Stimulated activated CD4-positive, alpha-beta T cell treated with anti-CD3 and anti-CD28 coated beads, Interleukin-2, amount 100 ng/mL, for 48 hours (primary cell): Measurements from ENCODE around the gene PLCB1.
"Not testable (repeated sequence)": the region's sequence is repeated elsewhere in the genome, so short reads cannot be mapped to it uniquely, and the experiment has no call there.

Source experiments
- DNase-seq, 2 donors: peaks; one replicate each; pipeline ENCODE4 v3.0.0-alpha.2; 2020

The PLCB1 gene

DNA sequence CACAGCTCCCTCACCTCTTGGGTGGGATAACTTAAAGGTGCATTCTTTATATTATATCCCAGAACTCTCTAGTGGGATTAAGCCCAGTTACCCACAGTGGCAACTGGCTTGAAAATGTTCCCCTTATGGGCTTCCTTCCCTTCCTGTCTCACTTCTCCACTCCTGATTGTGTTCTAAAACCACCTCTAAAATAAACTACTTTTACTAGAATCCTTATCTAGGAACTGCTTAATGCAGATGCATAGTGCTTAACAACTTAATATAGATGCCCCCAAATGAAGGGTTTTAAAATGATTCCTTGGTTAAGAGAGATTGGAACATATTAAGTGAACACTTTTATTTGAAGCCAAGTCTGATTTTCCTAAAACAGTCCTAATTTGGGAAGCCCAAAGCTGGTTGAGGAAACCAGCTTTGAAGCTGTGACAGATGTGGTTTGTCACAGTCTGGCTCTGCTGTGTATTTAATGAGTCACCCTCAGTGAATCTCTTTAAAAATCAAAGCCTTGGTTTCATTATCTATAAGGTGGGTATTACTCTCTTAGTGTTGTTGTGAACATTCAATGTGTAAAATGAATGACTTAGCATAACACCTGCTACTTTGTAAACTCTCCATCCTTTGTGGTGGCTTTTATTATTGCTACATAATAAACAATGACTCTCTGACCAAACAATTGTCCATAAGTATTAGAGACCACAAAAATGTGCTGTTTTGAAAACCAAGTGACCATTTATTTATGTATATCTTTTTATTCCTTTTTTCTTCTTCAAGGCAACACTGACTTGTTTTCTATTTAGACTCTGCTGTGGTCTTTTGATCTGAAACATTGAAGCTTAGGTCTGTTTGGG, 24.4 kb downstream of the PLCB1 start:
- DNase-seq = no peak

DNA sequence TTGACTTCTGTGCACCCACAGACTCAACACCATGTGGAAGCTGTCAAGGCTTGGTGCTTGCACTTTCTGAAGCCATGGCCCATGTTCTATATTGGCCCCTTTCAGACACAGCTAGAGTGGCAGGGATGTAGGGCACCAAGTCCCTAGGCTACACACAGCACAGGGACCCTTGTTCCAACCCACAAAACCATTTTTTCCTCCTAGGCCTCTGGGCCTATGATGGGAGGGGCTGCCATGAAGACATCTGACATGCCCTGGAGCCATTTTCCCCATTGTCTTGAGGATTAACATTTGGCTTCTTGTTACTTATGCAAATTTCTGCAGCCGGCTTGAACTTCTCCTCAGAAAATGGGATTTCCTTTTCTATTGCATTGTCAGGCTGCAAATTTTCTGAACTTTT, 27.2 kb downstream of the PLCB1 start:
- DNase-seq = not testable (repeated sequence)

DNA sequence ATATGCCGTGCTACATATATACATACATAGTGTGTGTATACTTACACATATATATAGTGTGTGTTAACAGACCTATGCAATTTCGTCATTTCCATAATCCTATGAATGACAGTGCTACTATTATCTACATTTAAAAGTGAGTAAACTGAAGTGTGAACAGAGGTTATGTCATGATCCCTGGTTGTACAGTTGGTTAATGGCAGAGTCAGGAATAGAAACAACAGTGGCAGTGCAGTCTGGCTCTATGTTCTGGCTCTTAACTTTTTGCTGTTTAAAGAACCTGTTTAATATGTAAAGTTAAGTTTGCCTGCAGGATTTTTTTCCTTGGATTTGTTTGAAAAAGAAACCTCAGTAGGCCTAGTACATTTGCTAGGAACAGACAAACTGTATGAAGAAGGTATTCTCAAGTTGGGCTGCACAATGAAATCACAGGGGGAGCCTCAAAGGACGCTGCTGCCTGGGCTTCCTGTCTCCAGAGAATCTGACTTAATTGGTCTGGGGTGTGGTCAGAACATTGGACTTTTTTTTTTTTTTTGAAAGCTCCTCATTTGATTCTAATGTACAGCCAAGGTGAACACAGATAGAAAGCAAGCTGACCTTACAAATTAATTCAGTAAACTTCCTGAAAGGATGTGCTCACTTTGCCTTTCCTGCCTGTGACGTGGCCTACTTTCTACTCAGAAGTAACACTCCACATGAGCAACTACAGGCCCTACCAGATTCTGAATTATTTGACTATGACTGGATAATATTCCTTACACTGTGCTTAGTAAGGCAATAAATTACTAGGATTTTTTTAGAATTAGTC, 29.4 kb downstream of the PLCB1 start:
- no peak for DNase-seq

DNA sequence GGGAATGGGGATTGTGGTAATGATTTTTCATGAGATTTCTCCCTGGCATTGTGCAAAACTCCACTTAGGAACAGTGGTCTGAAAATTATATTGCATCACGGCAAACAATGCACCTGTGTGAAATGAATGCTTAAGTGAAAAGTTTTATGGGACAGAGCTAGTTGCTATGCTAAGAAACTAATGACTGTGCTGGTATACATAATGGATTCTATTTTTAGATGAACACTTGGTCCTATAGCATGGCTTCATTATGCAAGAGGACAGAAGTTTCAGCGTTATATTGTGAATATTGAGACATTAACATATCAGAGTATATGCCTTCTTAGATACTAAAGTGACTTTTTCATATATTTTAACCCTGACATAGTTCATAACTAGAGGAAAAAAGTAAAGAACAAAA, 30.5 kb downstream of the PLCB1 start:
- no peak for DNase-seq

DNA sequence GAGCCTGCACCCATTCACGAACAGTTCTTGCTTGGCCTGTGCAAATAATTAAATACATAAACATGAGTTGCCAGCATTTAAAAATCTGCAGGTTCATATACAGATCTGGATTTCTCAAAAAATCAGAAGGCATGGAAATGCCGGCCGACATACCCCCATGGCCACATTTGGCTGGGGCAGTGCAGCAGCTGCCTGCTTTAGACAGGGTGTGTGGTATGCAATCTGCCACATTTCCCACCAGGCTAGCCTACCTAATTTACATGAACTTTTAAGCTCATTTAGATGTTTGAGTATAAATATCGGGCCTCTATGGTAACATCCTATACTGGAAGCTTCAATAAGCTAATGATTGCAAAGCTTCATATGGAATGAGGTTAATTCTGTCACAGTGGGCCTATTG, 31.5 kb downstream of the PLCB1 start:
- no peak for DNase-seq

DNA sequence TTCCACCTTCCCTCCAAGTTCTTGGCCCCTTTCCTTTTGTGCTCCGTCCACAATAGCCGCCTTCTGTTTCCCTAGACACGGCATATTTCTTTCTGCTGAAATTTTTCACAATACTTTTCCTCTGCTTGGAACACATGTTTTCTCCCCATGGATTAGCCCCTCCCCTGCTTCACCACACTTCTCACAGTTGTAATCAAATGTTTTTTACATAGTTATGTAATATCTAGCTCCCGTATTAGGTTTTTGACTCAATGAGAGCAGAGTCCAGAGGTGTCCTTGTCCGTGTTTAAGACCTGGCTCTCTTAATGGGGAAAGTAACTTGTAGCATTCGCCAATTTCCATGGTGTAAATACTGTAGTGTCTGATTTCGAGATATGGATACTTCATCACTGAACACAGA, 34.7 kb downstream of the PLCB1 start:
- DNase-seq = no peak

DNA sequence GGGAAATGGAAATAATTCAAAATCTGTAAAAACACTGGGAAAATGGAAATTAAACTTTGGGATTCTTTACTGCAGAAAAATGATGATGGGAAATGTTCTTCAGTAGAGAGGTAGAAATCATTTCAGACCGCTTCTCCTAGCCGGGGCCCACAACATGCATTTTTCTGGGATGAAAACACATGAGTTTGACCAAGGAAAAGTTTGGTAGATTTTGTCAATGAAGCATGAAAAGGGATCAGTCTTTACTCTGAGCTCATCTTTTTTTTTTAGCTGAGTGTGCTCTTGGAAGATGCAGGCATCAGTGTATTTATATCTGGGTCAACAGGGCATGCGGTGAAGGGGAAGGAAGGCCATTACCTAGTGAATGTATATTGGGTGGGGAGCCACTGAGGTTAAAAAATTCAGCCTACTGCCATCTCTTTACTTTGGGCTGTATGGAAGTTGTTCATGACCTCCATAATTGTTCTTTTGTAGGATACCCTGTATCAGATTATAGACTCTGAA, 36.8 kb downstream of the PLCB1 start:
- DNase-seq = no peak

DNA sequence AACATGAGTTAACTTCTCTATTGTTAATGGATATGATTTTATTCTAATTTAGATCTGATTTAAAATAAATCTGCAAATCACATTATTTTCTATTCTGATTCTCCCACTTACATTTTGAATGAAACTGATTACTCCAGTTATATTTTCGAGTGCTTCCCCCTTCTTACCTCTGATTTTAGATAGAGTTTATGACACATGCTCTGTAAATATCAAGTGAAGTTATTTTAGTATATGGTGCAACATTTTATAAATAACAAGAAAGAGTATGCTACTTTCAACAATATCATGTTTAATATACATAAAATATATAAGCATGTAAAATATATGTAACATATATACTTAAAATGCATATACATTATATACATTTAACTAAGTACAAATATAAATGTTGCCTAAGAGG, 38.9 kb downstream of the PLCB1 start:
- DNase-seq = no peak

DNA sequence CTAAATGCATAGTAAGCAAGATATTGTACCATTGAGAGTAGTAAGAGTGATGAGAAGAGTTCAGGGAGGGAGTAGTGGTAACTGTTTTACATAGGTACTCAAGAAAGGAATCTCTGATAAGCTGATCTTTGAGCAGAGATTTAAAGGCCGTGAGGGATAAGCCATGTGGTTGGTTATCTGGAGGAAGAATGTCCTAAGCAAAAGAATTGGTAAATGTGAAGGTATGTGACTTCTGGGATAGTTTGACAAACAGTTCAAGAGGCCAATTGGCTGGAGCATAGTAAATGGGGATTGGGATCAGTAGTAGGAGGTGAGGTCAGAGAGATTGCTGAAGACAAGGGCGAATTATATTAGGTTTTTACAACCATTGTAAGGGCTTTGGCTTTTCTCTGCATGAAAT, 40.1 kb downstream of the PLCB1 start:
- DNase-seq = no peak

DNA sequence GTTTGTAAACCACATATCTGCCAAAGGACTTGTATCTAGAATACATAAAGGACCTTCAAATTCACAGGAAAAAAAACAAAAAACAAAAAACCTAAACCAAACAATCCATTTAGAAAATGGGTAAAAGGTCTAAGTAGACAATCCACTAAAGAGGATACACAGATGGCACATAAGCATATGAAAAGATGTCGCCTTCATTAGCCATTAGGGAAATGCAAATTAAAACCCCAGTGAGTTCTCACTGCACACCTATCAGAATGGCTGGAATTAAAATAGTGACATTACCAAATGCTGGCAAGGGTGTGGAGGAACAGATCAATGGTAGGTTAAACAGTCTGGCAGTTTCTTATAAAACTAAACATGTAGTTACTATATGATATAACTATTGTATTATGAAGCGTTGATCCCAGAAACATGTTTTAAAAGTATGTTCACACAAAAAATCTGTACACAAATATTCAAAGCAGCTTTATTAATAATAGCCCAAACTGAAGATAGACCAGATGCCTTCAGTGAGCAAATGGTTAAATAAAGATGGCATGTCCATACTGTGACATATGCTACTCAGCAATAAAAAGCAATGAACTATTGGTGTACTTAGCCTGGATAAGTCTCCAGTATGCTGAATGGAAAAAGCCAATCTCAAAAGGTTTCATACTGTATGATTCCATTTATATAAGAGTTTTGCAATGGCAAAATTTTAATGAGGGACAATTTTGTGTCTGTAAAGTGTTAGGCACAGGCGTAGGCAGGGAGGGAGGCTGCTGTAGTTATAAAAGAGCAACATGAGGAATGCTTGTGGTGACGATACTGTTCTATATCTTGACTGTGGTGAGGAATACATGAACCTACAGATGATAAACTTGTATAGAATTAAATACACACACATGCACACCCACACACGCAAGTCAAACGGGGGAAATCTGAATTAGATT, 43.9 kb downstream of the PLCB1 start:
- no peak for DNase-seq

DNA sequence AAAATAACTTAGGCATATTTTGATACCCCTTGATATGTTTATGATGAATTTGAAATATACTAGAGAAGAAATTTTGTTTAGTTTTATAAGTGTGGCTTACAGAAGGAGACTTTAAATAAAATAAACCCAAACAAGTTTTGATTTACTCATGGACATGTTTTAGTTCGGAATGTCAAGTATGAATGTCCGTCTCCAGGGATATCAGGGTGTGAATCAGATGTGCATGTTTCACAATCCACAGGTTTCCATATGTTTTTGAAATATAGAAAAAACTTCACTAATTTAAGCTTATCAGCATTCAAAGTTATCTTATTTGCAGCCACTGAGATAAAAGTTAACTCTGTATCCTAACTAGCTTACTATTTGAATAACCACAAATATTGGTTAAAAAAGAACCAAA, 51.5 kb downstream of the PLCB1 start:
- DNase-seq = no peak

DNA sequence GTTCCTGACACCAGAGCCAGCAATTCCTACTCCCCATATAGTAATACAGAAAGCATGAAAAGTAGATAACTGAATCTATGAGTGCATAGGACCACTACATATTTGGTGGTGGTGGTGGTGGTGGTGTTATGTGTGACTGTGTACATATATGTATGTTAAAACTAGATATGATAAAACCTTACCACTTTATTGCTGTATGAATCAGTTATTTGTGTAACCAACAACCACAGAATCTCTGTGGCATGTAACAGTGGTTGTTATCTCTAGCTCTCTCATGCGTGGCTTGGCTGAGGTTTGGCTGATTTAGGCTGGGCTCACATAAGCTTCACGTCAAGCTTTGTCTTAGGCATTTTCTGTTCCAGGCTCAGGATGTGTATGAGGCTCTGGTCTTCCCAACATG, 55.7 kb downstream of the PLCB1 start:
- DNase-seq = no peak

DNA sequence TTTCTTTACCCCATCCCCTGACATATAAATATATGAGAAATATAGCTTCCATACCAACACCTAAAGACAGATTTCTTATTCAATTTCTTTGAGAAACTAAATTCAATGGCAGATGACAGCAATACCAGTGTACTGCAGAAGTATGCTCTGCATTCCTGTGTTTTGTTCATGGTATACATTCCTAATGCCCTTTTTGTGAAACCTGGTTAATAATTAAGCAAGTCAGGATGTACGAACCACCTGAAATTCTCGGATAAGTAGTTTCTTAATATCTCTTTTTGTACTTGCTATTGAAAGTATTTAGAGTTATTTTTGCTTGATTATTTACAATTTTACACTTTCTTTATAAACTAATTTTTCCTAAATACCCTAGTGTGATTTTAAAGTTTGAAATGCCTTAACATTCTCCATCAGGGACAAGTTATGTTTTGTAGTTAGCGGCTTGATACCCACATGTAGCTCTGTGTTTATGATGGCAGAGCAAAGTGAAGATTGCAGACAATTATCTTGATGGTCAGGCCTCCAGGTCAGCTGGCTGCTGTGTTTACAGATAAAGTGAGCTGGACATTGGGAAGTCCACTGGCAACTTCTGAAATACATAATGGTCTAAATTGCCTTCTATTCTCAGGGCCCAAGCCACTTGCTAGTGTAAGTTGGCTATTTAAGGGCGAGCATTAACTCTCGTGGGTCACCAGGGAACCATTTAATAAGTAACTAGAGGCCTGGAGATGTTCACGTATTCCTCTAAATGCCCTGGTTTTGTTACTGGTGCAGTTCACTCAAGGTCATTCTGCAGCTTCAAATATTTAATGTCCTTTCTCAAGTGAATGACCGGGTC, 58.2 kb downstream of the PLCB1 start:
- no peak for DNase-seq

DNA sequence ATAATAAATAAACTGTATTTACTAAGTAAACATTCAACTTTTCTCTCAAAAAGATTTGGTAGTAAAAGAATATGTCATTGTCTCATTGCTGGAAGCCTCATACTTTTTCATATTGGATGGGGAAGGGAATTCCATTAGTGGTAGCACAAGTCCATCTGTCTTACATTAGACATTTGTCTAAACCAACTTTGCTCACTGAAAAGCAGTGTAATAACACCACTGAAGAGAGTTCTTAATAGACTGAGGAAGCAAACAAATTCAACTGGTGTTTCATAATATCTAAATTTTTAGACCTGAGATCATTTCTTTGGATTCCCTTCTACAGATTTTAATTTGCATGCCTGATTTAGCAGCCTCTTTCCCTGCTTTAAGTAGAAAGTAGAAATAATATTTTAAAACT, 62.7 kb downstream of the PLCB1 start:
- DNase-seq = no peak

DNA sequence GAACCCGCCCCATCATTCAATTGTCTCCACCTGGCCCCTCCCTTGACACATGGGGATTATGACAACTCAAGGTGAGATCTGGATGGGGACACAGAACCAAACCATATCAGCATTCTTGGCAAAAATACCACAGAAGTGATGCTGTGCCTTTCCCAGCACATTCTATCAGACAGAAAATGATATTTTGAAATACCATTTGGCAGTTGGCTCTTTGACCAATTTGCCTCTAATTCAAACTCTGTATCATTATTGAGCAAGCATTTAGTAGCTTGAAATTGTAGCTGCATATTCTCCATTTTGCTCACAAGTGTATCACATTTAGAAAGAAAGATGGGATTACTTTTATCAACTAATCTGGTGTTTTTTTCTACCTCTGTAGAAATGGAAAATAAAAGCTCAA, 64.0 kb downstream of the PLCB1 start:
- DNase-seq = no peak

DNA sequence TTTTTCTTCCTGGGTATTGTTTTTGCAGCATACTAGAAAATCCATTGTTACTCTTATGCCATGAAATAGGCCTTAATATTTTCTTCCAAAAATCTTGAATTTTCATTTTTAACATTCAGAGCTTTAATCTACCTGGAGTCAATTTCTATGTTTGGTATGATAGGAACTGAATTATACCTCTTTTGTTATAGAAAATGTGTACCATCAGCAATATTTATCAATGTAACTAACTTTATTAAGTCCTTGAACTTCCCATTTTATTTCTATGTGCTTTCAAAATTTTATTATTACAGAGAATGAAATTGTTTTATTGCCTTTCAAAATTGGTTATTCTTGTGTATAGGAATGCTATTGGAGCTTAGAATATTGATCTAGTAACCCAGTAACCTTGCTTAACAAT, 68.2 kb downstream of the PLCB1 start:
- no peak for DNase-seq

DNA sequence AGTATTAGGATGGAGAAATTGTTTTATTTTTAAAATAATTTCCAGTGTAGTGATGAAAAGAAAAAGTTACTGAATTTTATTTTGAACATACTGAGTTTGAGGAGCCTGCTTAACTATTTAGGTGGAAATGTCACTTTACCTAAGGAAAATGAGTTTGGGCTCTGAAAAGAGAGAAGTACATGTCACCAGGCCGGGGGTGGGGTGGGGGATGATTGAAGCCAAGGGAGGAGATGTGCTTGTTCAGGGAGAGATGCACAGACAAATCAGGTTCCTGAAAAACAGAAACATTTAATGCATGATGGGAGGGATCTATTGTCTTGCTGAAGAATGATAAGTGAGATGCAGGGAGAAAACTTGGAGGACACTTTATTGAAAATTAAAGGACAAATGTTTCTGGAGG, 71.3 kb downstream of the PLCB1 start:
- no peak for DNase-seq

DNA sequence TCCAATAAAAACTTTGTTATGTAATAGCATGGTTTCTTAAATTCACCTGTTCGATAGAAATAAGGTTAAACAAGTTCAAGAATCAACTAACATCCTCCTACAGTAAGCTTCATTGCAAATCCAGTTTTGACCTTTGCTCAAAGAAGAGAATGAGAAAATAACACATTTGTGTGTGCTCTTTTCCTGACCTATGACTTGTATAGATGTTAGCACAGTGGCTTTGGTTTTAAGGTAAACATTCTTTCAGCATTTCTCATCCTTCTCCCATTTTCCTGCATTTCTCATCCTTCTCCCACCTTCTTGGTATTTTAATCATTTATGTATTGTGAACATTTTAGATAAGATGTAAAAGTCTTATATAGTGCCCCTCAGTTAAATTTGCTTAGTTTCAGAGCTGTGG, 73.9 kb downstream of the PLCB1 start:
- DNase-seq = no peak

DNA sequence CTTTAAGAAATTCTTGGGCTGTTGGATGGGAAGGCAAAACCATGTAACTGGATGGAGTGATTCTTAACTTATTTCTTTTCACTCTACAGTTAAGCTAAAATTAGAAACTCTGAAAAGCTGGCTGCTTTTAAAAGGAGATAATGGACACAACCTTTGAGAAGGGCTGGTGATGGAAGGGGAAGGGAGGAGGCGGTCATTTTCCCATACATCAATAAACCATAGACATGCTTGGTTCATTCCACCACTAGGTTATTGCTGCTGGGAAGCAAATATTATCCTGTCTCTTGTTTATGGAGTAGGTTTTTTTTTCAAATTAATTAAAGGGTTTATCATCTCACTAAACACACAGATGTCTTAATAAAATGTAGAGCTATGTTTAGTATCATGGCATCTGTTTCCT, 76.2 kb downstream of the PLCB1 start:
- no peak for DNase-seq

DNA sequence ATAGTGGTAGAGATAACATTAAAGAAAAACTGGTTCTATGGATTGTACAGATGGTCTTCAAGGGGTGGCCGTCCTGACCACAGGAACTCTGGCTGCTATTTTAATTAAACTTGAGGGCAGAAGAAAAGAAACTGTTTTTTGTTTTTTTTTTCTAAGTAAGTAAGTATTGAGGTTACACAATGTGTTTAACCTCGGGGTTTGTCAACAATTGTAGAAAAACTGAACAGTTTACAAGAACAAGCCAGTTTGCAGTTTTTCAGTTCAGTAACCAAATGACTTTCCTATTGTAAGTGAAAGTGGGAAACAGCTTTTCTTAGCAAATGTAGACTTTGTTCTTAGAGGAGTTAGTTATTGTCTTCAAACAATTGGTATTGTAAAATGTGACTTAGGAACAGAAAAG, 77.0 kb downstream of the PLCB1 start:
- no peak for DNase-seq

DNA sequence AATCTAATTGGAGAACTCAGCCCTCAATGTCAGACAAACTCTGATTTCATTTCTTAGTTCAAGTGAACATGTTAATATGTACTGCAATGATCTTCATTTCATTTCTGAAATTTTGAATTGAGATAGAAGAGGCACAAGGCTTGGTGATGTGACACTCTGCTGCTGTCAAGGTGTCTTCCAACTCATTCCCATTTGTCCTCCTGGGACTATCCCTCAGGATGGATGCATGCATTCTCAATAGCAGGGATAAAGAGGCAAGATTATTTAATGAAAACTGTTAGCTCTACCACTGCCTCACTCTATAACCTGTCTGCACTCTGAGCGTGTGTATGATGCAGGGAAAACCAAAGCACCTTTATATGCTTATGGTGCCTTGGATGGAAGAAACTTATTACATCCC, 78.7 kb downstream of the PLCB1 start:
- DNase-seq = no peak

DNA sequence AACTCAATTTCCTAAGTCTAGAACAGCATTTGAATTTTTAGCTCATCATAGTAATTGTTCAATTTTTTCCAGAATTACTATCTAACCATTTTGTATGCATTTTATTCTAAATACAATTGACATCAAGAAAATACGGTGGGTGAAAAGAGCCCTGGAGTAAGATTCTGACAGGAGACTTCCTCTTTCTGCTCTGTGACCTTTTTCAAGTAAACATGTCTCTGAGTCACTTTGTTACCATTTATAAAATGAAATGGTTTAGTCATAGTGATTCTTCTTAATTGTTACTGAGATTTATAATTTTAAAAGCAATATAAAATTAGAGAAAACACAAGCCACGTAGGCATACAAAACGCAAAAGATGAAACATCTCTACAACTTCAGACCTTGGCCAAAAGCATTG, 80.2 kb downstream of the PLCB1 start:
- no peak for DNase-seq
